Measurements from ENCODE around the gene CBX5. TPM values are rescaled to one million over a fixed set of nuclear protein-coding genes. Genes with fewer than 3 reads are reported as not detected.

The CBX5 gene
- total and polyA plus RNA-seq, 2 of the 8 experiments (the other 6 are each of a cell fraction or from before 2014, with no cell fraction given): 62.4 to 231 TPM

GRCh38 chr12:54227376-54227775, 52.5 kb downstream of the CBX5 start:
- no peak for FAIRE-seq

More at GRCh38 chr12:54227376-54227775, 52.5 kb downstream of the CBX5 start:
- H2BK5ac ChIP-seq (ENCODE audit: low read depth, low read length): no peak overlapping the region
- no peak overlapping the region for H3K4me3 ChIP-seq (ENCODE audit: extremely low read depth in 1 of 4, insufficient read depth in 2 of 4, low read depth in 3 of 4, low read length in 4 of 4)
- H3K4me2 ChIP-seq (ENCODE audit: insufficient read depth in 1 of 2, low read depth in 2 of 2, low read length in 2 of 2): no peak overlapping the region
- no peaks in the 10 kb centered on the region for H4K20me1 ChIP-seq (replicated peaks in 1 of 2; ENCODE audit: control insufficient read depth in 1 of 2, insufficient read depth in 2 of 2, low read length in 2 of 2)
- no peak overlapping the region for H2BK20ac ChIP-seq (ENCODE audit: low read length)
- H3K79me2 ChIP-seq (ENCODE audit: control insufficient read depth in 1 of 2, insufficient read depth in 2 of 2, low read length in 2 of 2): no peaks in the 10 kb centered on the region
- H4K91ac ChIP-seq (replicated peaks; ENCODE audit: insufficient read length, low read length): no peak overlapping the region
- ChIA-PET POLR2A (ENCODE audit: partially characterized antibody) (interaction anchor here (0.5 to 3.7 kb wide), 9 partner anchors 9 to 98 kb away, joined by 3 to 39 read pairs (median 7); partner anchors contain the start of genes CBX5, COPZ1 and HNRNPA1), CTCF (ENCODE audit: partially characterized antibody) (interaction anchor here (0.6 to 2.8 kb wide), 20 partner anchors 11 to 305 kb away, joined by 3 to 12 read pairs (median 6); partner anchors contain the start of genes COPZ1 and HOXC10)
- no peaks in the 10 kb centered on the region for H3K23me2 ChIP-seq (ENCODE audit: low read depth, low read length)
- H3K56ac ChIP-seq (replicated peaks; ENCODE audit: insufficient read length, low read depth, low read length): no peak overlapping the region
- H3K4ac ChIP-seq (replicated peaks; ENCODE audit: insufficient read length, low read depth, low read length): no peak overlapping the region
- no peaks in the 10 kb centered on the region for H3K9me3 ChIP-seq (ENCODE audit: insufficient read depth in 2 of 2, low read depth in 1 of 2, low read length in 1 of 2)
- no peaks in the 10 kb centered on the region for H3K36me3 ChIP-seq (ENCODE audit: control insufficient read depth in 2 of 4, insufficient read depth in 4 of 4, low read length in 3 of 4)
- no peaks in the 10 kb centered on the region for H3K79me1 ChIP-seq (ENCODE audit: low read depth, low read length)
- no peak overlapping the region for H2BK120ac ChIP-seq (replicated peaks; ENCODE audit: low read depth, low read length)
- no peaks in the 10 kb centered on the region for H3K4me1 ChIP-seq (replicated peaks in 1 of 4; ENCODE audit: control insufficient read depth in 3 of 4, insufficient read depth in 4 of 4, low read length in 3 of 4)
- no peak overlapping the region for H3K9ac ChIP-seq (replicated peaks in 1 of 4; ENCODE audit: extremely low read depth in 1 of 4, low read depth in 3 of 4, low read length in 3 of 4)
- no peak overlapping the region for H2AFZ ChIP-seq (ENCODE audit: low read length)
- no peak overlapping the region for H3K23ac ChIP-seq (ENCODE audit: insufficient read length)
- H3K18ac ChIP-seq (ENCODE audit: extremely low read depth, low read length): no peak overlapping the region
- H2BK15ac ChIP-seq (ENCODE audit: low read length): no peak overlapping the region
- H4K8ac ChIP-seq (ENCODE audit: extremely low read depth, insufficient read depth, low read length): no peak overlapping the region
- H2BK12ac ChIP-seq (ENCODE audit: low read depth, low read length): no peak overlapping the region
- DNase-seq (ENCODE audit: low read depth in 1 of 2, low spot score in 2 of 2): no peak
- H4K5ac ChIP-seq (ENCODE audit: insufficient read length, low read depth, low read length): no peak overlapping the region
- no peak overlapping the region for H3K14ac ChIP-seq (ENCODE audit: insufficient read length)
- no peak overlapping the region for H2AK5ac ChIP-seq (ENCODE audit: low read depth, low read length)
- no peak overlapping the region for H3K27ac ChIP-seq (ENCODE audit: low read depth, low read length)
- H3K27me3 ChIP-seq (replicated peaks in 1 of 4; ENCODE audit: control insufficient read depth in 3 of 4, extremely low read depth in 1 of 4, insufficient read depth in 3 of 4, low read length in 3 of 4): no peaks in the 10 kb centered on the region
- TF ChIP-seq GABPA (IDR thresholded peaks at IDR 0.05; ENCODE audit: borderline replicate concordance, insufficient read depth, low read length) (no peak), TAF7 (optimal IDR thresholded peaks at IDR 0.05; ENCODE audit: borderline replicate concordance, low read depth, low read length) (no peak)
- 90% methylated on average over 4 of the region's 4 CpGs; no CpG with 5 or more reads in 1 of the 2 experiments for WGBS, 2 experiments (ENCODE audit: extremely low coverage in 1 of 2, insufficient coverage in 1 of 2, insufficient read length in 1 of 2, insufficient replicate concordance in 2 of 2, low coverage in 1 of 2, low lambda C conversion rate in 2 of 2, missing lambda C conversion rate in 1 of 2)
